Cardiac muscle cell (in vitro differentiated cells and primary cell): ENCODE results near the gene BCAR3. TPM values are rescaled to one million over a fixed set of nuclear protein-coding genes. Genes with fewer than 3 reads are reported as not detected.

Experiments
- DNase-seq, 2 donors: peaks; one replicate each; pipeline versions ENCODE4 v3.0.0 to v3.0.0-alpha.2; 2010 to 2017; ENCODE audit warnings: low read depth in 1 of 2, low spot score in 1 of 2
- H3K27ac ChIP-seq: fragments of 200-600 bp; sonication (generic); 2 replicates; pipeline ENCODE4 v1.5.1; 2016
- H3K27me3 ChIP-seq: fragments of 200-600 bp; sonication (generic); 2 replicates; pipeline ENCODE4 v1.6.0; 2016; ENCODE audit warnings: control low read depth
- H3K36me3 ChIP-seq: fragments of 200-600 bp; sonication (generic); 2 replicates; pipeline ENCODE4 v1.5.1; 2016; ENCODE audit warnings: control low read depth
- H3K4me1 ChIP-seq: fragments of 200-600 bp; sonication (generic); 2 replicates; pipeline ENCODE4 v1.8.1; 2017; ENCODE audit warnings: low read depth, mild to moderate bottlenecking, mixed run types
- H3K4me3 ChIP-seq: fragments of 200-600 bp; sonication (generic); 2 replicates; pipeline ENCODE4 v1.5.1; 2016; ENCODE audit warnings: mild to moderate bottlenecking
- H3K9me3 ChIP-seq: fragments of 200-600 bp; sonication (generic); 2 replicates; pipeline ENCODE4 v1.5.1; 2017; ENCODE audit warnings: low read depth, mild to moderate bottlenecking, control low read depth
- polyA plus RNA-seq: library from polyadenylated mRNA; unstranded; fragments of >200 nt; fragmentation: Nextera tagmentation; extraction: Ambion mirVana; gene quantifications from 2 replicates; pipeline ENCODE4 v1.2.1, GENCODE V29; 2016
- total RNA-seq: library from RNA; depleted of rRNA; stranded (reverse); fragments of >200 nt; gene quantifications from 2 replicates; pipeline ENCODE4 v1.2.3, GENCODE V29; 2016
- TF ChIP-seq, protein P1 (sequence below): IDR thresholded peaks from 2 replicates; pipeline ENCODE4 v1.5.1; 2012; ENCODE audit warnings: low read depth, mild to moderate bottlenecking, low read length

The BCAR3 gene
- total and polyA plus RNA-seq, 2 experiments from 2014 or later, result 1.5 to 4.5 TPM

- Histone ChIP-seq H3K4me3 (no peak overlapping the region), H3K27ac (no peak overlapping the region), H3K27me3 (peaks cover 84% of the 10 kb centered on the region), H3K4me1 (no peaks in the 10 kb centered on the region), H3K9me3 (no peaks in the 10 kb centered on the region), H3K36me3 (no peaks in the 10 kb centered on the region)
- no peak for DNase-seq
- TF ChIP-seq, protein P1, sequence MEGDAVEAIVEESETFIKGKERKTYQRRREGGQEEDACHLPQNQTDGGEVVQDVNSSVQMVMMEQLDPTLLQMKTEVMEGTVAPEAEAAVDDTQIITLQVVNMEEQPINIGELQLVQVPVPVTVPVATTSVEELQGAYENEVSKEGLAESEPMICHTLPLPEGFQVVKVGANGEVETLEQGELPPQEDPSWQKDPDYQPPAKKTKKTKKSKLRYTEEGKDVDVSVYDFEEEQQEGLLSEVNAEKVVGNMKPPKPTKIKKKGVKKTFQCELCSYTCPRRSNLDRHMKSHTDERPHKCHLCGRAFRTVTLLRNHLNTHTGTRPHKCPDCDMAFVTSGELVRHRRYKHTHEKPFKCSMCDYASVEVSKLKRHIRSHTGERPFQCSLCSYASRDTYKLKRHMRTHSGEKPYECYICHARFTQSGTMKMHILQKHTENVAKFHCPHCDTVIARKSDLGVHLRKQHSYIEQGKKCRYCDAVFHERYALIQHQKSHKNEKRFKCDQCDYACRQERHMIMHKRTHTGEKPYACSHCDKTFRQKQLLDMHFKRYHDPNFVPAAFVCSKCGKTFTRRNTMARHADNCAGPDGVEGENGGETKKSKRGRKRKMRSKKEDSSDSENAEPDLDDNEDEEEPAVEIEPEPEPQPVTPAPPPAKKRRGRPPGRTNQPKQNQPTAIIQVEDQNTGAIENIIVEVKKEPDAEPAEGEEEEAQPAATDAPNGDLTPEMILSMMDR, result no peak
Observed at GRCh38 chr1:93578911-93579825, 102.5 kb downstream of the BCAR3 start.

- Histone ChIP-seq H3K27ac (no peak overlapping the region), H3K4me3 (no peak overlapping the region), H3K4me1 (no peaks in the 10 kb centered on the region), H3K9me3 (no peaks in the 10 kb centered on the region), H3K36me3 (no peaks in the 10 kb centered on the region), H3K27me3 (peaks cover 84% of the 10 kb centered on the region)
- DNase-seq, result no peak
- TF ChIP-seq, protein P1, result no peak
Observed at GRCh38 chr1:93578433-93578830, 103.2 kb downstream of the BCAR3 start.

- Histone ChIP-seq H3K9me3 (no peaks in the 10 kb centered on the region), H3K36me3 (no peaks in the 10 kb centered on the region), H3K4me1 (no peaks in the 10 kb centered on the region), H3K27me3 (peaks cover 78% of the 10 kb centered on the region), H3K4me3 (no peak overlapping the region), H3K27ac (no peak overlapping the region)
- DNase-seq, result no peak
- TF ChIP-seq, protein P1, result no peak
Observed at GRCh38 chr1:93577536-93578432, 103.9 kb downstream of the BCAR3 start.

GRCh38 chr1:93576746-93577145 lies 104.9 kb downstream of the BCAR3 start:
- Histone ChIP-seq H3K27me3 (peaks cover 78% of the 10 kb centered on the region), H3K9me3 (no peaks in the 10 kb centered on the region), H3K36me3 (no peaks in the 10 kb centered on the region), H3K27ac (no peak overlapping the region), H3K4me1 (no peaks in the 10 kb centered on the region), H3K4me3 (no peak overlapping the region)
- TF ChIP-seq, protein P1, result no peak
- no peak for DNase-seq

DNA sequence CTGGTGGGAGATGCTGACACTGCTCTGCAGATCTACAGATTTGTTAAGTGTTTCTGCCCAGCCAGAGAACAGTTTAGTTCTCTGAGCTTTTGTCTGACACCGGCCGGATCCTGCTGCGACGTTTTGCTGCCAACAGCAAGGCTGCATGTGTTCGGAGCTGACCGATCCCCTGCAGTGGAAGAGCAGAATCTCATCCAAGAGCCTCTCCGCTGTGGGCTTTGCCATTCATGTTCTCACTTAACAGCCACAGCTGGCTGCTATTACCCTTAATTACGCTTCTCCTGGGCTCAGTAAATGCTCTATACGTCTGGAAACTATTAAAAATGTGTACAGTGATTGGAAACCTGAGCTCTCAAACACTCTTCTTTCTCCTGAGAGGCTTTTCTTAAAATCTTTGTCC lies 105.3 kb downstream of the BCAR3 start:
- Histone ChIP-seq H3K27ac (no peak overlapping the region), H3K9me3 (no peaks in the 10 kb centered on the region), H3K4me3 (no peak overlapping the region), H3K4me1 (no peaks in the 10 kb centered on the region), H3K27me3 (peaks cover 75% of the 10 kb centered on the region), H3K36me3 (no peaks in the 10 kb centered on the region)
- DNase-seq, result no peak
- TF ChIP-seq, protein P1, result no peak
